NCI-H748 treated with DMSO at 0.1 percent for 48 hours (cell line): ENCODE data around the gene KRTAP9-1.
A peak's percentile ranks its signal among the peaks of the same experiment; 100 is the strongest.
"Not testable (repeated sequence)": the region's sequence is repeated elsewhere in the genome, so short reads cannot be mapped to it uniquely, and the experiment has no call there.

Source experiments
- DNase-seq: peaks from one replicate; lab custom pipeline; 2025; lab: John Stamatoyannopoulos, UW

KRTAP9-1 gene

DNA sequence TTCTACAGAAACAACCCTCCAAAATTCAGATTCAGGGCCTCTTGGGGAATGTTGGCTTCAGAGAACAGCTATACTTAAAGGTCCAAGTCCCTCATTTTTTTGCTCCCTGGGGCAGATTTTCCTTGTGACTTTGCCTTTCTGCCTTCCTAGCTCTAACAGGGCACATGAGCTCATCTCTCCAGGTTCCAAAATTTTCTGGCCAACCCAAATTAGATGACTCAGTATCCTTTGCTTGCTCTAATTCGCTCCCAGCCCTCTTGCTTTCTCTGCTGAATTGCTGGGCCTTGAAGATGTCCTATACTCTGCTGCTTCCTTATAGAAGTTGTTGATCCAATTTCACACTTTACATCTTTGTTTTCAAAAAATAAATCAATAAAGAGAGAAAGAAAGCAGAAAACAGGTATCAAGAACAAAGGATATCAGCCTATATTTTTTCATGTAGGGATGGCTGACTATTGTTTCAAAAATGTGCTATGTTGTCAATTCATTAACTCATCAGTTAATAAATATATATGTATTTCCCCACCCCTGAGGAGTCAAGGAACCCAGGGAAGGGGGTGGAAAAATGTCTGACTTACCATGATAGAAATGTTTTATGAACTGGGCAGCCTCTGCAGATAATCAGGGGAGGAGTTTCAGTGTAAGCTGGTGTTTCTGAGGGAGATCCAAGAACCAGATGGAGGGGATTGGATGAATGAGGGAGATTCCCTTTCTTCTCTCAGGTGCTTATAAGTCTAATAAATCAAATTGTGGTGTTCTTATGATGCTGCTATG is 10.7 kb upstream of the KRTAP9-1 start:
- no peak for DNase-seq

DNA sequence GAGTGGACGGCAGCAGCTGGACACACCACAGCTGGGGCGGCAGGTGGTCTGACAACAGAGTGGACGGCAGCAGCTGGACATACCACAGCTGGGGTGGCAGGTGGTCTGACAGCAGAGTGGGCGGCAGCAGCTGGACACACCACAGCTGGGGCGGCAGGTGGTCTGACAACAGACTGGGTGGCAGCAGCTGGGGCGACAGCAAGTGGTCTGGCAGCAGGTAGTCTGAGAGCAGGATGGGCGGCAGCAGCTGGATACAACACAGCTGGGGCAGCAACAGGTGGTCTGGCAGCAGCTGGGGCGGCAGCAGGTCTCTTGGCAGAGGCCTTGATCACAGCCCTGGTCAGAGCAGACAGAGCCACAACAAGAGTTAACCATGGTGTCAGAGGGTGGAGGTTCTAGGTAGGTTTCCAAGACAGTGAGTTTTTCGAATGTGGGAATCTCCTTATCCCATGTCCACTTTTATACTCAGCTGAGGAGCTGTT is 5.2 kb upstream of the KRTAP9-1 start, which contains the start of gene KRTAP4-1:
Gene KRTAP4-1, minus strand, starts transcription at position 432 of the 482 bp plus-strand sequence. Its CDS starts 57 bp downstream, at position 375.
- DNase-seq, result no peak

DNA sequence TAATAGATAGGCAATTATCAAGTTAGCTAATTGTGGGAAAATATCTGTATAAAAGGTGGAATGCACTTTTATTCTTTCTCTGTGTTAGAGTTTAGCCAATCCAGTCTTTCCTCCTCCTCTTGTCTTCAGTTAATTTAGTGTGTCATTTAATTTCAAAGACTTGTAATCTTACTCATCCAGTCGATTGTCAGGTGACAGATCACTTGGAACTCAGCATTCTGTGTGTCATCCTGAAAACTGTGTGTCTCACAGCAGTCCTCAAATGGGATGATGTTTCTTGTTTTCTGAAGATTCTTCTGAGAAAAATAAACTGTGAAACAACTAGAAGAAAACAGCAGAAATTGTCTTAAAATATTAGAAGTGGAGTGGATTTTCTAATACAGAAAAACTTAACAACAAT is 4.7 kb upstream of the KRTAP9-1 start:
- no peak for DNase-seq

DNA sequence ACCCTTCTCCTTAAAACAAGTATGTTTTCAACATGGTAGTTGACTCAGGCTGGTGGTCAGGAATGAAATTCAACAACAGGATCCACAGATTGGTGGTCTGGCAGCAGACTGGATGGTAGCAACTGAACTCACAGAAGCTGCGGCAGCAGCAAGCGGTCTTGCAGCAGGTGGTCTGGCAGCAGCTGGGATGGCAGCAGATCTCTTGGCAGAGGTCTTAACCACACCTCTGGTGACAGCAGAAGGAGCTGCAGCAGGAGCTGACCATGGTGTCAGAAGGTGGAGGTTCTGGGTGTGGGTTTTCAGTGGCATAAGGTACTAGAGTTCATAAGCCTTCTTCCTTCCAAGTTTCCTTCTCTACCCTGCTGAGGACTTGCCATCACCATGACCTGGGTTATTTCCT is 2.8 kb upstream of the KRTAP9-1 start:
- no peak for DNase-seq

DNA sequence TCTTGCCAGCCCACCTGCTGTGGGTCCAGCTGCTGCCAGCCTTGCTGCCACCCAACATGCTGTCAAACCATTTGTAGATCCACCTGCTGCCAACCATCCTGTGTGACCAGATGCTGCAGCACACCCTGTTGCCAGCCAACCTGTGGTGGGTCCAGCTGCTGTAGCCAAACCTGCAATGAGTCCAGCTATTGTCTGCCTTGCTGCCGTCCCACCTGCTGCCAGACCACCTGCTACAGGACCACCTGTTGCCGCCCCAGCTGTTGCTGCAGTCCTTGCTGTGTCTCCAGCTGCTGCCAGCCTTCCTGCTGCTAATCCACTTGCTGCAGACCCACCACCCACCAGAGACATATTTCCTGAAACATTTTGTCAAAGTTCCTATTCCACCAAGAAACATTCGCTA is 641 bp downstream of the KRTAP9-1 start:
- no peak for DNase-seq

DNA sequence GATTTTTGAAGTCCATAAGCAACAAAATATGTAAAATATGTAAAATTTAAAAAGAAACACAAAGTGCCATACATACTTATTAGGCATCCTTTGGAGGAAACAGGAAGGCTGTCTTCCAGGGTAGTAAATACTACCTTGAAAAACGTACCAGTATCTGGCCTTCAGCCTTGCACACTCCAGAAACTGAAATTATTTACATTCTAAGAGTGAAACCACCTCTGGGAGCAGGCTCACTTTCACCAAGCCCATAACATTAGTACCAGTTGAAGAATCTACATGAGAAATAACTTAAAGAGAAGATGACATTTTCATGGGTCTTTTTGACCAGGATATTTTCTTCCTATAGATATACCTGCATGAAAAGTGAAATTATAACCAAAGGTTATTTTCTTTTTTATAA is 6.4 kb downstream of the KRTAP9-1 start:
- DNase-seq, result no peak

DNA sequence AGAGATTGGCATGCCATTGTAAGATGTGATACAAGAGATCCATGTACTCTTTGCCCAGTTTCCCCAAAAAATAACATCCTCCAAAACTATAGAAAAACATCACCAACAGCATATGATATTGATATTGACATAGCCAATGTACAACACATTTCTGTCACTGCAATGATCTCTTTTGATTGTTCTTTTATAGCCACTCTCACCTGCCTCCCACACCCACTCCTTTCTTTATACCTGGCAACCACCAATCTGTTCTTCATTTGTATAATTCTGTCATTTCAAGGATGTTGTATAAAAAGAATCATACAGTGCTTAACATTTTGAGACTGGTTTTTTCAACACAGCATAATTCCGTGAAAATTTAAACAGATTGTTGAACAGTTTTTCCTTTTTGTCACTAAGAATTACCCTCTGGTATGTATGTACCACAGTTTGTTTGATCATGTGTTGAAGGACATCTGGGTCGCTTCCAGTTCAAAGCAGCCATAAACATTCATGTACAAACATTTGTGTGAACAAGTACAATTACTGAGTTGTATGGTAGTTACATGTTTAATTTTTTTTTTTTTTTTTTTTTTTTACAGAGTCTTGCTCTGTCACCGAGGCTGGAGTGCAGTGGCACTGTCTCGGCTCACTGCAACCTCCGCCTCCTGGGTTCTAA is 9.9 kb downstream of the KRTAP9-1 start:
- DNase-seq, result peak; percentile 58

DNA sequence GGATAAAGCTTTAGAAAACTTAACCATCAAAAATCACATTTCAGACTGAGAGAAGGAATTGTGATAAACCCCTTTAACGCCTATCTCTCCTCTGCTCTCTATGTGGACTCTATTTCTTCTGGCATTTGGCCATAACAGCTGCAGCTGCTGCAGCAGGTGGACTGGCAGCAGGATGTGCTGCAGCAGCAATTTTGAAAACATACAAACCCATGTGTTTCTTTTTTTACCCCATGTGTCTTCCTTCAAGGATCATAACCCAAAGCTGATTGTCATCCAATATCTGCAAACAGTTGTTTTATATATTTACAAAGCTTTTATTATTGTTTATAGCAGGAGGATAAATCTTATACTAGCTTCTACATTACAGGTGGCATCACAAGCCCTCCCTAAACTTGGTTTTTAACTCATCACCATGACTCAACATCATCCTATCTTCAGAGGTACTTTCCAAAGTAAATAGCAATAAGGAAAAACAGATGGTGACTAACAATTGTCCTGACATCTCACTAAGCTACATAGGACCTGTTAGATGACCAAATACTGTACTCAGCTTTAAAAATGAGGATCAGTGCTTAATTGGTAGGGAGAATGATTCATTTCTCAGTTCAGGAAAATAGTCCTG is 22.3 kb downstream of the KRTAP9-1 start:
- peak; percentile 82 for DNase-seq

DNA sequence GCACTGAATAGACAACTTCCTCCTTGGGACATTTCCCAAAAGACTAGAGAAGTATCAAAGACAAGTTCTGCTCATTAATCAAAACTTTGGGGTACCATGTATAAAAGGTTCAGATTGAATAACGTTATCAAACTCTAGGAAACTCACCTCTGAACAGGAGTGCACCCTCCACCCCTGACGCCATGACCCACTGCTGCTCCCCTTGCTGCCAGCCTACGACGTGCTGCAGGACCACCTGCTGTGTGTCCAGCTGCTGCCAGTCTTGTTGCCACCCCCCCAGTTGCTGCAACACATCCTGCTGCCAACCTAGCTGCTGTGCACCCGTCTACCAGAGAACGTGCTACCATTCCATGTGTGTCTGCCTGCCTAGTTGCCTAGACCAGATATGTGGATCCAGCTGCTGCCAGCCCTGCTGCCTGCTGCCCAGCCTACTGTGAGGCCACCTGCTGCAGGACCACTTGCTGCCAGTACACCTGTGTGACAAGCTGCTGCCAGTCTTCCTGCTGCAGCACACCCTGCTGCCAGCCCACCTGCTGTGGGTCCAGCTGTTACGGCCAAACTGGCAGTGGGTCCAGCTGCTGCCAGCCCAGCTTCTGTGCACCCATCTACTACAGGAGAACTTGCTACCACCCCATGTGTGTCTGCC is 23.0 kb downstream of the KRTAP9-1 start:
- DNase-seq, result peak; percentile 70

DNA sequence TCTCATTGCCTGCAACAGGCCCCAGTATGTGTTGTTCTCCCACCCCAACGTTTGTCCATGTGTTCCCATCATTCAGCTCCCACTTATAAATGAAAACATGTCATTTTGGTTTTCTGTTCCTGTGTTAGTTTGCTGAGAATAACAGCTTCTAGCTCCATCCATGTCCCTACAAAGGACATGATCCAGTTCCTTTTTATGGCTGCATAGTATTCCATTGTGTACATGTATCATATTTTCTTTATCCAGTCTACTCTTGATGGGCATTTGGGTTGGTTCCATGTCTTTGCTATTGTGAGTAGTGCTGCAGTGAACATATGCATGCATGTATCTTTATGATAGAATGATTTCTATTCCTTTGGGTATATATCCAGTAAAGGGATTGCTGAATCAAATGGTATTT is 26.0 kb downstream of the KRTAP9-1 start:
- no peak for DNase-seq

DNA sequence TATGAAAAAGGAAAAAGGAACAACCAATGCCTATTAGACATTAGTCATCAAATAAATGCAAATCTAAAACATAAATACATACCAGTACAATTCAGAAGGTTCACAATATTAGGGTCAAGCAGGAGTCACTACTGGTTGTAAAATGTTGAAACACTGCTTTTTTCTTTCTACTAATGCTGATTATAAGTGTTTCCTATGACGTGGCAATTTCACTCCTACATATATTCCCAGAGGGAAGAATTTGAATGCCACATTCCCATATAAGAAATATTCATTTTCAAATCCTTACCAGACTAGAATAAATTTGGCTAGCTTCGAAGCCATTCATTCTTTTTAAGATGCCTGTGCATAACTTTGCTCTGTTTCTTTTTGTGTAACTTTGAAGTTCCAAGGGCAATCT is 34.1 kb downstream of the KRTAP9-1 start:
- no peak for DNase-seq

DNA sequence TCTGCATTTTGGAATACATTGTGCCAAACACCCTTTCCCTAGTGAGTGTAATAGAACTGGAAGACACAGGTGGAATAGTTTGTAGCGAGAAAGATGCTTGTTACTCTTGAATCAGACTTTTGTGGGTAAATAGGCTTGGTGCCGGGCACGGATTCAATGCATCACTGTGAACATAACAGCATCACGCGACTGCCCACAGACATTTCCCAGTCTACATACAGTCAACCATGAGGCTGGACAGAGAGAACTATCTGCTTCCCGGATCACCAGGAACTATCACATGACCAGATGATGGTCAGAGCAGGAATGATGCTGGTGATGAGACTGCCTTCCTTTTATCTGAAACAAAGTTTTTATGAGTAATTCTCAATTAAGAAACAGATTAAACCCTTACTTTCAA is 36.4 kb downstream of the KRTAP9-1 start:
- DNase-seq, result no peak

DNA sequence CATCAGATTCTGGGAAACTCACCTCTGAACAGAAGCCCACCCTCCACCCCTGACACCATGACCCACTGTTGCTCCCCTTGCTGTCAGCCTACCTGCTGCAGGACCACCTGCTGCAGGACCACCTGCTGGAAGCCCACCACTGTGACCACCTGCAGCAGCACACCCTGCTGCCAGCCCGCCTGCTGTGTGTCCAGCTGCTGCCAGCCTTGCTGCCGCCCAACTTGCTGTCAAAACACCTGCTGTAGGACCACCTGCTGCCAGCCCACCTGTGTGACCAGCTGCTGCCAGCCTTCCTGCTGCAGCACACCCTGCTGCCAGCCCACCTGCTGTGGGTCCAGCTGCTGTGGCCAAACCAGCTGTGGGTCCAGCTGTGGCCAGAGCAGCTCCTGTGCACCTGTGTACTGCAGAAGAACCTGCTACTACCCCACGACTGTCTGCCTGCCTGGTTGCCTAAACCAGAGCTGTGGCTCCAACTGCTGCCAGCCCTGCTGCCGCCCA is 37.0 kb downstream of the KRTAP9-1 start, which contains the start of gene KRTAP9-2:
Gene KRTAP9-2, plus strand, starts transcription at position 51 of the 498 bp plus-strand sequence. Its CDS starts 7 bp downstream, at position 58.
- not testable (repeated sequence) for DNase-seq

DNA sequence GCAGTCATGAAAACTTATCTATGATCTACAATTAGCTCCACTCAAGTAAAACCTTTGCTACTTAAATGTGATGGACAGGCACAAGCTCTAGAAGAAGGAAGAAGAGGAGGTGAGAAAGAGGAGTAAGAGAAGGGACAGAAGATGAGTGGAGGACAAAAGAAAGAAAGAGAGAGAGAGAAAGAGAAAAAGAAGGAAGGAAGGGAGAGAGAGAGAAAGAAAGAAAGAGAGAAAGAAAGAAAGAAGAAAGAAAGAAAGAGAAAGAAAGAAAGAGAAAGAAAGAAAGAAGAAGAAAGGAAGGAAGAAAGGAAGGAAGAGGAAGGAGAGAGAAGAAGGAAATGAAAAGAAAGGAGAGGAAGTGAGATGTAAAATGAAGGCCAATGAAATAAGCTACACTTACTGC is 40.4 kb downstream of the KRTAP9-1 start:
- no peak for DNase-seq

DNA sequence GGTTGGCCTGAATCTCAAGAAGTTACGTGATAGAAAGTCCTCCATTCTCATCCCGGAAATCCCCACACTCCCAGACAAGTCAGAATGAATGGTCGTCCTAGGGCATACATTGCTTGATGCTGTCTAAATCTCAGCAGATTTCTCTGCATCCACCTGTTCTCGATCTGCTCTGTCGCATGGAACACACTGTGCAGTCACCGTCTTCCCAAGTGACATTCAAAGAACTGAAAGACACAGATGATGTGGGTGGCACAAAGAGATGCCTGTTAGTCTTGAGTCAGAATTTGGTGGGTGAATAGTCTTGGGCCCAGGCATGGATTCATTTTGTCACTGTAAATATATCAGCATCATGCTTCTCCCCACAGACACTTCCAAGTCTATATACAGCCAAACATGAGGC is 42.0 kb downstream of the KRTAP9-1 start:
- DNase-seq, result no peak

DNA sequence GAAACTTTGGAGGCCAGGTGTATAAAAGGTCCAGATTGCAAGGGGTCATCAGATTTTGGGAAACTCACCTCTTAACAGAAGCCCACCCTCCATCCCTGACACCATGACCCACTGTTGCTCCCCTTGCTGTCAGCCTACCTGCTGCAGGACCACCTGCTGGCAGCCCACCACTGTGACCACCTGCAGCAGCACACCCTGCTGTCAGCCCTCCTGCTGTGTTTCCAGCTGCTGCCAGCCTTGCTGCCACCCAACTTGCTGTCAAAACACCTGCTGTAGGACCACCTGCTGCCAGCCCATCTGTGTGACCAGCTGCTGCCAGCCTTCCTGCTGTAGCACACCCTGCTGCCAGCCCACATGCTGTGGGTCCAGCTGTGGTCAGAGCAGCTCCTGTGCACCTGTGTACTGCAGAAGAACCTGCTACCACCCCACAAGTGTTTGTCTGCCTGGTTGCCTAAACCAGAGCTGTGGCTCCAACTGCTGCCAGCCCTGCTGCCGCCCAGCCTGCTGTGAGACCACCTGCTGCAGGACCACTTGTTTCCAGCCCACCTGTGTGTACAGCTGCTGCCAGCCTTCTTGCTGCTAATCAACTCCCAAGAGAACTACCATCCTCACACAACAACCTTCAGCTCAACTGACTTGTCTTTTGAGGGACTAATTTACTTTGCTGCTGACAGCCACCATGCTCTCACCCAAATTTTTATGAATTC is 42.9 kb downstream of the KRTAP9-1 start, which contains the start of gene KRTAP9-3:
Gene KRTAP9-3, plus strand, starts transcription at position 51 of the 707 bp plus-strand sequence. Its CDS starts 53 bp downstream, at position 104.
- not testable (repeated sequence) for DNase-seq

DNA sequence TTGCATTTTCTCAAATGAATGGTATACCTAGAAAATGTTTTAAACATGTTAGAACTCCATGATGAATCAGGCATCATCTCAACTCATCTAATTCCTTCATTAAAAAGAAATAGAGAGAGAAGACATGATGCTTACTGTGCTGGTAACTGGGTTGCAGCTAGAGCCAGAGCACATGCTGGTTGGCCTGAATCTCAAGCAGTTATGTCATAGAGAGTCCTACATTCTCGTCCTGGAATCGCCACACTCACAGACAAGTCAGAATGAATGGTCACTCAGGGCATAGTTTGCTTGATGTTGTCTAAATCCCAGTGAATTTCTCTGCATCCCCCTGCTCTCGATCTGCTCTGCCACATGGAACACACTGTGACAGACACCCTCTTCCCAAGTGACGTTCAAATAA is 47.4 kb downstream of the KRTAP9-1 start:
- not testable (repeated sequence) for DNase-seq

DNA sequence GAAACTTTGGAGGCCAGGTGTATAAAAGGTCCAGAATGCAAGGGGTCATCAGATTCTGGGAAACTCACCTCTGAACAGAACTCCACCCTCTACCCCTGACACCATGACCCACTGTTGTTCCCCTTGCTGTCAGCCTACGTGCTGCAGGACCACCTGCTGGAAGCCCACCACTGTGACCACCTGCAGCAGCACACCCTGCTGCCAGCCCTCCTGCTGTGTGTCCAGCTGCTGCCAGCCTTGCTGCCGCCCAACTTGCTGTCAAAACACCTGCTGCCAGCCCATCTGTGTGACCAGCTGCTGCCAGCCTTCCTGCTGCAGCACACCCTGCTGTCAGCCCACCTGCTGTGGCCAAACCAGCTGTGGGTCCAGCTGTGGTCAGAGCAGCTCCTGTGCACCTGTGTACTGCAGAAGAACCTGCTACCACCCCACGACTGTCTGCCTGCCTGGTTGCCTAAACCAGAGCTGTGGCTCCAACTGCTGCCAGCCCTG is 48.3 kb downstream of the KRTAP9-1 start, which contains the start of gene KRTAP9-8:
Gene KRTAP9-8, plus strand, starts transcription at position 51 of the 489 bp plus-strand sequence. Its CDS starts 53 bp downstream, at position 104.
- DNase-seq, result not testable (repeated sequence)
